Large intestine (tissue), 3 donors: Measurements from ENCODE around the gene CENPX. TPM values are rescaled to one million over a fixed set of nuclear protein-coding genes. Genes with fewer than 3 reads are reported as not detected.
A peak's percentile ranks its signal among the peaks of the same experiment; 100 is the strongest.

Source experiments
- DNase-seq, 2 donors: peaks; one replicate each; pipeline versions ENCODE4 v3.0.0 to v3.0.0-alpha.2; 2013
- H3K27ac ChIP-seq: one replicate; pipeline ENCODE4 v1.5.1; 2013; ENCODE audit warnings: low read length
- H3K27me3 ChIP-seq: 2 replicates; pipeline ENCODE4 v1.6.1; 2013; ENCODE audit warnings: low read length; ENCODE audit not compliant: control insufficient read depth, insufficient read depth
- H3K36me3 ChIP-seq: 2 replicates; pipeline ENCODE4 v1.6.1; 2013; ENCODE audit warnings: low read length; ENCODE audit not compliant: control insufficient read depth, insufficient read depth
- H3K4me1 ChIP-seq: one replicate; pipeline ENCODE4 v1.6.1; 2013; ENCODE audit warnings: low read length; ENCODE audit not compliant: control insufficient read depth, insufficient read depth
- H3K4me3 ChIP-seq: one replicate; pipeline ENCODE4 v1.5.1; 2013; ENCODE audit warnings: low read length
- H3K9me3 ChIP-seq: one replicate; pipeline ENCODE4 v1.6.1; 2013; ENCODE audit warnings: mild to moderate bottlenecking, low read depth, low read length, moderate library complexity; ENCODE audit not compliant: control insufficient read depth
- WGBS: methylation state at CpG from one replicate; pipeline ENCODE4 v1.1.5; 2013; ENCODE audit warnings: low lambda C conversion rate; ENCODE audit not compliant: insufficient coverage; 5-methylcytosine and 5-hydroxymethylcytosine counted together
- polyA plus RNA-seq: library from polyadenylated mRNA; unstranded; fragments of 120-200 nt; gene quantifications from one replicate; pipeline ENCODE4 v1.2.1, GENCODE V29; 2013

The CENPX gene
- polyA plus RNA-seq, 1 donor: 48.0 TPM

DNA sequence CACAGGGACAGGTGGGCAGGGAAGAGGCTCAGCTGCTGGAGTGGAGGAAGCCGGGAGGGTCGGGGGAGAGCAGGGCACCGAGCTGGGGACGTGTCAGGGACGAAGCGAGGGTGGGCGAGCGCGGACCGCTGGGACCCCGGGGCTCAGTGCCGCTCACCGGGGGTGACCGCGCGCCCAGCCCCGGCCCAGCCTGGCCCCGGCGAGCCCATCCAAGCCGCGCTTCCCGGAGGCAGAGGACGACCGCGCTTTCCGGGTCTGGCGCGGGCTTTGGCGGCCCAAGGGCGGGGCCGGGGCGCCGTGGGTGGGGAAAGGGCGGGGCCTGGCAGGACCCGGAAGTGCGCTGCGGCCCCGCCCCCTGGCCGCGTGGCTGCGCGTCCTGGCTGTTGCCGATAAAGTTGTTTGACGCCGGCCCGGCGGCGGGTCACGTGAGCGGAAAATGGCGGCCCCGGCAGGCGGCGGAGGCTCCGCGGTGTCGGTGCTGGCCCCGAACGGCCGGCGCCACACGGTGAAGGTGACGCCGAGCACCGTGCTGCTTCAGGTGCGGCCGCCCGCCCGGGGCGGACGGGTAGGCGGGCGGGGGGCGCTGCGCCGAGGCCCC lies 45.4 kb downstream of the CENPX start, which contains the start of gene ASPSCR1:
ASPSCR1 (plus strand) TSS at position 419 of the 598 bp plus-strand sequence; CDS start at position 437, 18 bp downstream.
- no CpG with 5 or more reads among the region's 76 CpGs for WGBS
- Histone ChIP-seq H3K4me1 (peaks cover 20% of the 10 kb centered on the region), H3K27ac (peak within 1 kb of the TSS; percentile 65), H3K36me3 (peaks cover 8% of the 10 kb centered on the region), H3K27me3 (no peaks in the 10 kb centered on the region), H3K4me3 (peak within 1 kb of the TSS; percentile 93), H3K9me3 (peaks cover 6% of the 10 kb centered on the region)
- peak; percentile 91 to 95 for DNase-seq

DNA sequence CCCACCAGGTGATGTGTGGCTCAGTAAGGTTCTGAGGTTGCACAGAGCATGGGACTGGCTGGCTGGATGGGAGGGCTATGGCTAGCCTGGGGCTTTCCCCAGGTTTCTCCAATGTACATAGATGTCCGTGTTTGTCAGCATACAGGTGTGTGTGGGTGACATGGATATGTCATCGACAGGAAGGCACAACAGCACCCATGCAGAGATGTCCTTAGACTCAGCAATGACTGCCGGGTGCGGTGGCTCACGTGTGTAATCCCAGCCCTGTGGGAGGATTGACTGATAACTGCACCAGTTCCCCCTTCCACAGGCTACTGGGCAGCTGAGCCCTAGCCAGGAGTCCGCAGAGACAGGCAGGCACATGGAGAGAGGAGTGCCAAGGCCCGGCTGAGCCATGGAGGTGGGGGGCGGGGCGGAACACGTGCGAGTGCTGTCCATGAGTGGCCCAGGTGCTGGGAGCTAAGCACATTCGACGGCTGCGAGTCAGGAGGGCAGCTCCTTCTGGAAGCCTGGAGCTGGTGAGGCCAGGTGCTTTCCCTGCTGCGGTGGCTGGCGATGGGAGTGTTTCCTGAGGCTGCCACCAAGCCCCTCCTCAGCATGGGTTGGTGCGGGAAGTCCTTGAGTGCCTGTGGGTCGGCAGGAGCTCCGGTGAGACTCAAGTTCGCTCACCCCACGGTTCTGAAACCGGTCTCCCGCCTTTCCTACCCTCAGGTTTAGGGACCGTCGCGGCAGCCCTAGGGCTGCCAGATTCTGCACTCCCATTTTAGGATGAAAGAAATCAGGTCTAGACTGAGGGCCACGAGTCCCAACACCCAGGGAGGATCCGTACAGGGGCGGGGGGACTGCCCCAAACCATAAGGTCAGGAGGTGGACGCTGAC lies 46.1 kb downstream of the CENPX start:
- Histone ChIP-seq H3K27me3 (no peaks in the 10 kb centered on the region), H3K27ac (no peak overlapping the region), H3K4me3 (peak overlapping the region; percentile 47), H3K36me3 (peaks cover 7% of the 10 kb centered on the region), H3K4me1 (peaks cover 20% of the 10 kb centered on the region), H3K9me3 (peaks cover 6% of the 10 kb centered on the region)
- no CpG with 5 or more reads among the region's 30 CpGs for WGBS
- DNase-seq: peak in 1 of 2 donors; percentile 63

DNA sequence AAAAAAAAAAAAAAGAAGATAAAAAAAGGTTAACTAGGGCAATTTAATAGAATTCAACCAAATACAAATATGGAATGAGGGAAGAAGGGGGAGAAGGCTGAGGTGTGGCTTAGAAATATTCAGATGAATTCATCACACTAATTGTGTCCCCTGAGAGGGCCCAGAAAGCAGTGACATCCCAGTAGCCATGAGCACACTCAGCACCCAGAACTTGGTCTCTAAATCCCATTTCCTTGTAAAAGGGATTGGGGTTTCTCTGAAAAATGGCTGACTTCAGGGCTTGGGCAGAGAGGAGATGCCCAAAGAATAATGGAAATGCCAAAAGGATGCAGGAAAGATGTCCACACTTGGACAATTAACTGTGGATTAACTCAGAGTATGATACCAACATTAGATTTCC lies 49.2 kb downstream of the CENPX start:
- Histone ChIP-seq H3K27ac (no peak overlapping the region), H3K27me3 (no peaks in the 10 kb centered on the region), H3K4me1 (peaks cover 11% of the 10 kb centered on the region), H3K36me3 (no peaks in the 10 kb centered on the region), H3K4me3 (no peak overlapping the region), H3K9me3 (peaks cover 4% of the 10 kb centered on the region)
- DNase-seq: no peak

DNA sequence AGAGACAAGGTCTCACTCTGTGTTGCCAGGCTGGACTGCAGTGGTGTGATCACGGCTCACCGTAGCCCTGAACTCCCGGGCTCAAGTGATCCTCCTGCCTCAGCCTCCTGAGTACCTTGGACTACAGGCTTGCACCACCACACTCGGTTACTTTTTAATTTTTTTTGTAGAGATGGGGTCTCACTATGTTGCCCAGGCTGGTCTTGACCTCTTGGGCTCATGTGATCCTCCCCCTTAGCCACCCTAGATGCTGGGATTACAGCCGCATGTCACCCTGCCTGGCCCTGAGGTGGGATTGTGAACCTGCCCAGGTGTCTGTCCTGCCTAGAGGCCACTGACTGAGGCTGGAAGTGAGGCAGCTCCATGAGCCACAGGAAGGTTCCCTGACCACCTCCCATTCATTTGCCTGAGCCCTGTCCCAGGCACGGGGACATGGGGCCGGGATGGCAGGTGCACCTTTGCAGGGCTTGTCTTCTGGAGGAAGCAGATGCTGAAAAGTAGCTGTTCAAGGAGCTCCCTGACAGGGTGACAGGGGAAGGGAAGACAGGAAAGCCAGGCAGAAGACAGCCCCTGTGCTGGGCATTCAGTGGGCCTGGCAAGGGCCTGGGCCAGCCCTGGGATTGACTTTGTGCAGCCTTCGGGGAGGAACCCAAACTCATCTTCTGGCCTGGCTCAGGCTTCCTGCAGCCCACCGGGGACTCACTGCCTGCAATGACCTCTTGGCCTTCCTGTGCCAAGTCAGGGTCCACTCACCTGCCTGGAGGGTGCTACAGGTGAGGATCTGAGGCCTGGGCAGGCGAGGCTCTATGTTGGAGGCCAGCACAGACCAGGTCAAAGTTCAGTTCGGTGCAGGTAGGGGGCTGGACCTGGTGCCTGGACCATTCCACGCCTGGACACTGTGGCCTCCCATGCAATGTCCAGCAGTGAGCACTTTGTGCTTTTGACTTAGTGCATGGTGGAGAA lies 53.5 kb downstream of the CENPX start:
- whole genome bisulfite sequencing: 80% methylated on average over 1 of the region's 12 CpGs
- Histone ChIP-seq H3K27ac (no peak overlapping the region), H3K36me3 (no peaks in the 10 kb centered on the region), H3K27me3 (peaks cover 28% of the 10 kb centered on the region), H3K9me3 (peaks cover 6% of the 10 kb centered on the region), H3K4me1 (peaks cover 23% of the 10 kb centered on the region), H3K4me3 (no peak overlapping the region)
- DNase-seq: no peak

Other genes with a start within 250 kb of the CENPX start
- gene GCGR, start 218.7 kb downstream of the CENPX start, polyA plus RNA-seq: 2.5 TPM
- gene MCRIP1, start 189.6 kb downstream of the CENPX start, polyA plus RNA-seq: 60.9 TPM
- gene PPP1R27, start 187.8 kb downstream of the CENPX start, polyA plus RNA-seq: 0.21 TPM
- 737 TPM for gene P4HB, start 162.3 kb downstream of the CENPX start, polyA plus RNA-seq
- 203 TPM for gene ARHGDIA, start 151.5 kb downstream of the CENPX start, polyA plus RNA-seq
- 59.0 TPM for gene ALYREF, start 131.3 kb downstream of the CENPX start, polyA plus RNA-seq
- gene ANAPC11, start 131.2 kb downstream of the CENPX start, polyA plus RNA-seq: 79.6 TPM
- gene NPB, start 120.6 kb downstream of the CENPX start, polyA plus RNA-seq: 0.39 TPM
- gene PCYT2, start 111.5 kb downstream of the CENPX start, polyA plus RNA-seq: 33.8 TPM
- gene SIRT7, start 104.7 kb downstream of the CENPX start, polyA plus RNA-seq: 25.2 TPM
- gene MAFG, start 95.1 kb downstream of the CENPX start, polyA plus RNA-seq: 21.1 TPM
- gene PYCR1, start 85.6 kb downstream of the CENPX start, polyA plus RNA-seq: 24.5 TPM
- gene MYADML2, start 75.6 kb downstream of the CENPX start, polyA plus RNA-seq: 0.07 TPM
- gene NOTUM, start 61.7 kb downstream of the CENPX start, polyA plus RNA-seq: 4.1 TPM
- 24.9 TPM for gene ASPSCR1, start 45.2 kb downstream of the CENPX start, polyA plus RNA-seq
- 14.4 TPM for gene LRRC45, start 427 bp upstream of the CENPX start, polyA plus RNA-seq
- gene RAC3, start 8.8 kb upstream of the CENPX start, polyA plus RNA-seq: 10.1 TPM
- gene DCXR, start 14.8 kb upstream of the CENPX start, polyA plus RNA-seq: 44.1 TPM
- gene RFNG, start 28.9 kb upstream of the CENPX start, polyA plus RNA-seq: 42.1 TPM
- gene GPS1, start 29.0 kb upstream of the CENPX start, polyA plus RNA-seq: 97.1 TPM
- 90.4 TPM for gene DUS1L, start 42.9 kb upstream of the CENPX start, polyA plus RNA-seq
- 34.7 TPM for gene FASN, start 75.4 kb upstream of the CENPX start, polyA plus RNA-seq
- gene CCDC57, start 190.0 kb upstream of the CENPX start, polyA plus RNA-seq: 45.6 TPM
- gene SLC16A3, start 206.2 kb upstream of the CENPX start, polyA plus RNA-seq: 19.5 TPM